Stimulated activated CD8-positive, alpha-beta memory T cell treated with anti-CD3 and anti-CD28 coated beads, Interleukin-15, amount 100 ng/mL, for 4 hours (primary cell): ENCODE results near the gene CACNA1I.

Source experiments
- DNase-seq, 2 donors: peaks; one replicate each; pipeline ENCODE4 v3.0.0-alpha.2; 2020; ENCODE audit warnings: low read depth in 2 of 2

The CACNA1I gene

DNA sequence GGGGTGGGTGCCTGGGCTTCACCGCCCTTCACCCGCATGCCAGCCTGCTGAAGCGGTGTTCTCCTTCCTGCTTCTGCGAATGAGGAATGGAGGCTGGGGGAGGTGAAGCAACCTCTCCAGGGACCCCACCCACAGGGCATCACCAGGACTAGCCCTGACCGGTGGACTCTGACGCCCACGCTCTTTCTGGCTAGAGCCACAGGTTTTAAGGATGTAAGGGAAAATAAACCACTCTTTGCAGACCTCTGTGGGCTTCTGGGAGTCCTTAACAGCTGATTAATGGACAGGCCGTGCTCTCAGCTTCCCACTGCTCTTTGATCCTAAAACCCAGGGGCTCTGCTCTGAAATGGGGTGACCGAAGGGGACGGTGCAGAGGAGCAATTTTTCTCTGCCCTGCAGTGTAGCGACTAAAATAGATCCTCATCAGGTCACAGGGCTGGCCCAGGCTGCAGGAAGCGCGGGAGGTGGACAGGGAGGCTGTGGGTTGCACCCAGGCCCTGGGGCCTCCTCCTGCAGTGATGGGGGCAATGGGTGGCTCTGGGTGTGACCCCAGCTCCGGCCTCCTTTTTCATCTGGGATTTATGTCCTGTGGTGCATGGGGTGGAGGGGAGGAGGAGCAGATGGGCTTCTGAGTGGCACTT is 127.4 kb downstream of the CACNA1I start:
- no peak for DNase-seq

DNA sequence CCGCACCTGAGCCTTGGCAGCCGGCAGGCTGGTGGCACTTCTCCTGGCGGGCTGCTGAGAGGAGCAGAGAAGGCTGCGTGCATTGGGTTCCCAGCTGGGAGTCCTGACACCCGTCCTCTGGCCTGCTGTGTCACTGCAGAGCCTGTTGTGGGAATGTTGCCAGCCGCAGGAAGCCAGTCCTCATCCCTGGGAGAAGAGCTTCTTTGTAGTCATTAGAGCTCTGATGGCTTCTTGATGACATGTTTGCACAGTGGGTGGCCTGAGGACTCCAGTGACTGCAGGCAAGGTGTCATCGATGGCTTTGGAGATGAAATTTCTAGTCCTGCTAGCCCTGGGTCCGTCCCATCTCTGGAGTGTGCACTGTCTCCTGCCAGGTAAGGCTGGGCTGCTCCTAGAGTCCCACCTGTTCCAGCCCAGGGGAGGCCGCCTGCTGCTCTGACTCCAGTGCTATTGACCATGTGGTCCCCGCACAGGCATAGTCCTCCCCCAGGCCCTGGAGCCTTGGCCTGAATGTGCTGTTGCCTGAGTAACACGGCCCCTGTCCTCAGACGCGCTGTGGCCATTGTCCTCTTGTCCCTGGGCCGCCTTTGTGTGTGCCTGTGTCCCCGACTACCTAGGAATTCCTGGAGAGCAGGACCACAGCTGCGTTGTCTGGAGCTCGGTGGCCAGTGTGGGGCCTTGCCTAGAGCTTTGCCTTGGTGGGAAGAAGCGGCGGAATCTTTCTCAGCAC is 129.2 kb downstream of the CACNA1I start:
- no peak for DNase-seq

DNA sequence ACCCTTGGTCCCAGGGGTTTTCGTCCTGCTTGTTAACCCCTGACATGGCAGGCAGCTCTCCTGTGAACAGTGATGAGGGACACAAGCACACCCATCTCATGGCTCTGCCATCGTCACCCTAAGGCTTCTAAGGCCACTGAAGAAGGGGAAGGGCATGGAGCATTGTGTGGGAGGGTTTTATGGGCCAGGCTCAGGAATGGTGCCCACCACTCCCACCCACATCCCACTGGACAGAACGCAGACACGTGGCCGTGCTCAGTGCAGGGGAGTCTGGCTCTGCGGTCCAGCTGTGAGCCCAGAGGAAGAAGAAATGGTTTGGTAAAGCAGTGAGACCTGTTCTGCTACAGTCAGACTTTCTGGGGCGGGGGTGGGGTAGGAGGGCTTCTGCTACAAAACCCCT is 130.0 kb downstream of the CACNA1I start:
- no peak for DNase-seq

DNA sequence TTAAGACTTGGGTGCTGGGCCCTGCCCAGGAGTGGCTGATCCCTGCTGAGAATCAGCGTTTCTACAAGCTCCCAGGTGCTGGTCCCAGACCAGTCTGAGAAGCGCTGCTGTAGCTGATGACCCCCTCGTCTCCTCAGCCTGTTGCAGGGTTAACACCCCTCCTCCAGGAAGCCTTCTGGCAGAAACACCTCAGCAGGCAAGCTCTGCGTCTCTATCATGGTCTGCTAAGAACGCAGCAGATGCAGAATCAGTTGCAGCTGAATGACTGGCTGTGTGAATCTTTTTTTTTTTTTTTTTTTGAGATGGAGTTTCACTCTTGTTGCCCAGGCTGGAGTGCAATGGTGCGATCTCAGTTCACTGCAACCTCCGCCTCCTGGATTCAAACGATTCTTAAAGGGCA is 132.5 kb downstream of the CACNA1I start:
- DNase-seq, result no peak

DNA sequence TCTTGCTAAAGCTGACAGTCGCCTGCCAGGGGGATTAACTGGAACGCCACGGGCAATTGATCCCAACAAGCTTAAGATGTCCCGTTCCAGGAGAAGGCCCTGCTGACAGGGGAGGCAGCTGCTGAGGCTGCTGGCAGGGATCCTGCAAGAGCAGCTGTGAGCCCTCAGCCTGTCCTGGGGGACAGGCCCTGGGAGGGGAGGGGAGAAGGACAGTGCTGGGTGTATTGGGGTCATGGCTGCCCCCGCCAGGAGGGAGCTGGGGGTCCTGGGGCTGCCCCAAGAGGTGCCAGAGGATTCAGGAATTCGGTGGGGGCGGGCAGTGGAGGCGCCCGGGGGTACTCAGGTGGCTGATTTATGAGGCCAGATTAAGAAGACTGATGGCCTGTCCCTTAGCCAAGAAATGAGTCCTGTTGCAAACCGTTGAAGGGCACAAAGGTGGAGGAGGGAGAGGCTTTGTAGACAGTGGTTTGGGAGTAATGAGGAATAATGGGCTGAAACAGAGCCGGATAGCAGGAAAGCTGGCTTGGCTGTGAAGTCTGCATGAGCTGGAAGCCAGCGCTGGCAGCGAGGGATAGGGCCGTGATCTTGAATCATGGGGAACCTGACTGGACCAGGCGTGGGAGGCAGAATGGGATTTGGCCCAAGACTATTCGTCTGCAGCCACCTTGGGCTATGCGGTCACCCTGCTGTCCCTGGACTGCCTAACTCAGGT is 133.5 kb downstream of the CACNA1I start:
- no peak for DNase-seq

DNA sequence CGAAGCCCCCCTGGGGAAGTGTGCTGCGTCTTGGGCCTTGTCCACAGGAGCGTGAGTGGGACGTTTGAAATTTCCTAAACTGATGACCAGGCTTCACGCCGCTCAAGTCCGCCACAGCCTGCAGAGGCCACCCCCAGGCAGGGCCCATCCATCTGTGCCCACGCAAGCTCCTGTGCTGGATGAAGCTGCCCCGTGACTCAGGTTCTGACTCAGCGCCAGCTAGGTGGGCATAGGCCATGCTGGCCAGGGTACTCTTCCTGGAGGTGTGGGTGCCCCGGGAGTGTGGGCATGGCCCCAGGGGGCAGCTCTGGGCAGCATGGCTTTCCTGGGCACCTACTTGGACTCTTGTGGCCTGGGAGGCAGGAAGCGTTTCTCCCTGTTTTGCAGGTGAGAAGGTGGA is 134.8 kb downstream of the CACNA1I start:
- DNase-seq, result no peak

DNA sequence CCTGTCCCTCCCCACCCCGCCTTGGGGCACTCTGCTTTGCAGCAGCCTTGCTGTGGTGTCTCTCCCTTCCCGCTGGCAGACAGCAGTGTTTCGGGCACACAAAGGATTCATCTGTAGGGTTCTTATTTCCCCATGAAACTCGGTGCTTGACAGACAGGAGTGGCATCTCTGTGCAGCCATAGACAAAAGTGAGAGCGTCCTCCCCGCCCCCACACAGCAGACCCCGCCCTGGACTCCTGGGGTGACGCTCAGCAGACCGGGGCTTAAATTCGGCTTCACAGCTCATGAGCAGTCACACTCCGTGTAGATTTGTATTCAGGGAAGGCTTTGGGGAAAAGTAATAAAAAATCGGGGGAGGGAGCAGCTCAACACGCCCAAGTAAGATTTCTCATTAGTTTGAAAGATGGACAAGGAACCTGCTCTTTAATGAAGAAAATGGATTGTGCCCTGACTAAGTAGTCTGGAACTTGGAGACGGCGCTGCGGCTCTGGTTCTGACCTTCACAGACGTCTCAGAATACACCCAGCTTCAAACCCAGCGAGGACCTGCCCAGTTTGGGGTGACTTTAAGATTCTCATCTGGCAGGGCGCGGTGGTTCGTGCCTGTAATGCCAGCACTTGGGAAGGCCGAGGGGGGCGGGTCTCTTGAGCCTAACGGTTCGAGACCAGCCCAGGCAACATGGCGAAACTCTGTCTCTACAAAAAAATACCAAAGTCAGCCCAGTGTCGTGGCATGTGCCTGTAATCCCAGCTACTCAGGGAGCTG is 136.0 kb downstream of the CACNA1I start:
- DNase-seq, result no peak

DNA sequence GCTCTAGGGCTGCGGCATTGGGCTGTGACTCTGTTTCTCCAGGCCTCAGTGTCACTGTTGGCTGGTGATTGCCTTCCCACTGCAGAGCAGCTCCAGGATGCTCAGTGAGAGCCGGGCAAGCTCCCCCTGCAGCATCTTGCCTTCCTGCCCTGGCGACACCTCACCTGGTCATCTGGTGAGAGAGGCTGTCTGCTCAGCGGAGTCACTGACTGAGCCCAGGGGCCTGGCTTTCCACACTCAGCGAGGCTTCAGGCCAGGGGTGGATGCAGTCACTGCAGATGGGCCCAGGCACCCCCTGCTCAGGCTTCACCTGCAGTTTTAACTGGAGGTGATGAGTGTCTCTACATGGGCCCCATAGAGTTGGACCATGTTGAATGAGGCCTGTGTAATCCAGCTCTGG is 136.8 kb downstream of the CACNA1I start:
- no peak for DNase-seq

DNA sequence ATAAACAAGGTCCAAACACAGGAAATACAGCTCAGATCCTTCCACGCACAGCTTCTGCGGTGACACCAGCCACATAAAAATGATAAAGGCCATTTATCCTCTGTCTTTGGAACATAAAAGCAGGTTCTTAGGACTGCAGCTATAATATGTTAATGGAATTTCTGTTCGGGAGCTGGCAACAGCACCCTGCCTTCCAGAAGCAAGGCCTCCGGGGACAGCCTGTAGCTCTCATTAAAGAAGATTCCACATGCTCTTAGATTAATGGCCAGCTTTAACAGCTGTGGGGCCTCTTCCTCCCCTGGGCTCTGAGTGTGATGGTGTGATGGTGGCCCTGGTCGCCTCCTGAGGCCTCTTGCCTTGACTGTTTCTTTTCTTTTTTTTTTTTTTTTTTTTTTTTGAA is 137.3 kb downstream of the CACNA1I start:
- no peak for DNase-seq

DNA sequence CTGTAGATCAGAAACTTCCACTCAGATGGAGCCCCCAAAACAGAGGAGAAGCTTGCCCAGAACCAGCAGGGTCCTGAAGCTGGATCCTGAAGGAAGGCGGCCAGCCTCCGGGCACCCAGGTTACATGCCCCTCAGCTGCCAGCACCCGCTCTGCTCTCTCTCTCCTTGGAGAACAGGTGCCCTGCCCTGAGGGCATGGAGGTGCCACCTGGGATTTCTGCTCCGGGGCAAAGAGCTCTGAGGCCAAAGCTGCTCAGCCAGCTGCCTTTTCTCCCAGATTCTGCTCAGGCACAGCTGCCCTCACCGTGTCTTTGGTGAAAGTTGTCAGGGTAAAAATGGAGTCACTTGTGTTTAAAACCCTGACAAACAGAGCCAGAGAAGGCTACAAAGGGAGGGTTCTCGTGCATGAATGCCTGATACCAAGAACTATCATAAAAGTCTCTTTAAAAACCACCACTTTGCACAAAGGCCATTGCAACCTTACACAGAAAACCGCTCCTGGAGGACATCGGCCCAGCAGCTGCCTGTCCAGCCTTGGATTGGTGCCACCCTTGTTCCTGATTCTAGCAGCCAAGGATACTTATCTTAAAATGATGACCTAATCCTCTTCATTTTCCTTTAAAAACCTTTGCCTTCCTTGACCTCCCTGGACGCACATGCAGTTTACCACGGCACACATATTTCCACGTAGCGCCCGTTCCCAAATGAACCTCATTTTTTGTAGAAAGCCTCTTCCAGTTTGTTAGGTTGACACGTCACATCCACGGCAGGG is 140.0 kb downstream of the CACNA1I start:
- no peak for DNase-seq

DNA sequence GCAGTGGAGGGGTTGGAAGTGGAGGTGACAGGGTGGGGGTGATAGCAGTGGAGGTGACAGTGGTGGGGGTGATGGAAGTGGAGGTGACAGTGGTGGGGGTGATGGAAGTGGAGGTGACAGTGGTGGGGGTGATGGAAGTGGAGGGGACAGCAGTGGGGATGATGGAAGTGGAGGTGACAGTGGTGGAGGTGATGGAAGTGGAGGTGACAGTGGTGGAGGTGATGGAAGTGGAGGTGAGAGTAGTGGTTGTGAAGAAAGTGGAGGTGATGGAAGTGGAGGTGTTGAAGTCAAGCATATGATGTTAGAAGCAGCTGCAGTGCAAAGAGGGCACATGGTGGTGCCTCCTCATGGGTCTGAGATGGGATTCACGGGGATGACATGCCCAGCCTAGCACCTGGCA is 141.5 kb downstream of the CACNA1I start:
- no peak for DNase-seq

DNA sequence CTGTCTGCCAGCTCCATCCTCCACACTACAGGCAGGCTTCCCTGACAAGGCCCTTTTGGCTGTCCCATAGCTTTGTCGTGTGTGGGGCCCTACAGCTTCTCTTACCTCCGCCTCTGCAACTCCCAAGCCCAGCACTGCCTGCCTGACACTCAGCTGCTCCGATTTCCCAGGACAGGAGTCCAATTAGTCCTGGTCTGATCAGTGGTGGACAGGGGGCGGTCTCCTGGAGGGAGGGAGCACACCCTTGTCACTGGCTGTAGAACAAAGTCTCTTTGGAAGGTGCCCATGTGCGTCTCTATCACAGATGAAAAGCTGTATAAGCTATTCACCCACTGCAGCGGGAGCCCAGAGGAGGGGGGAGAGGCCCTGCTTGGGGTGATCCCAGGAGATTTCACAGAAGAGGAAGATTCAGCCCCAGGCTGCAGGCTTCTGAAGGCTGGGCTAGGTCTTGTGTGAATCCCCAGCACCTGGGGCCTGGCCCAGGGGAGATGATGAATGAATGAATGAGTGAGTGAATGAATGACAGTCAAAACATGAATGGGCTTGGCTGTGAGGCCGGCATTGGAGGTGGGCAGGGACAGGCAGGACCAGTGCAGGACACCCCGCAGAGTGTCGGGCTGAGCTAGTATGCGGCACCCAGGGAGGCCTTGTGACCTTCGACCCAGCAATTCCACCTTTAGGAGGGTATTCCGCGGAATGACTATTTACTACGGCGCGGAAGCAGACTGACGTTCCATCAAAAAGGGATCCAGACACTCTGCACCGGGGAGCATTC is 142.4 kb downstream of the CACNA1I start:
- DNase-seq, result no peak

DNA sequence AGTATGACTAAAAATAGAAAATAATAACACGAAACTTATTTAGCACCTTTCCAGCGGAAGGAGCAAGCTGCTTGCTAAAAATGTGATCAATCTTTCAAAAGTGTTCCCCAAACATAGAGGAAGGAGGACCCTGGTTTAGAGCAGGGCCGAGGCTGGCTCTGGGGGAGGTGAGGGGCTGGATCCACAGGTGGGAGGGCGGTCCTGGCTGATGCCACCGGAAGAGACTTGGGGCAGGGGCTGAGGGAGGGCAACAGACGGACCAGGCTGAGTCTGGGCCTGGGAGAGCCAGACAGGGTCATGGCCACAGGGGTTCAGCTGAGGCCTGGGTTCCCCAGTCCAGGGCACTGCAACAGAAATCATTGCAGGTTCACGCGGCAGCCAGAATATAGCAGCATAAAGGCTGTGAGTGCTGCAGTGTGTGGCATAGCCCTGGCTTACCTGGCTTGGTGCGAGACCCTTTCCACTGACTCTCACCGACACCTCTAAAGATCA is 143.3 kb downstream of the CACNA1I start:
- DNase-seq, result no peak

DNA sequence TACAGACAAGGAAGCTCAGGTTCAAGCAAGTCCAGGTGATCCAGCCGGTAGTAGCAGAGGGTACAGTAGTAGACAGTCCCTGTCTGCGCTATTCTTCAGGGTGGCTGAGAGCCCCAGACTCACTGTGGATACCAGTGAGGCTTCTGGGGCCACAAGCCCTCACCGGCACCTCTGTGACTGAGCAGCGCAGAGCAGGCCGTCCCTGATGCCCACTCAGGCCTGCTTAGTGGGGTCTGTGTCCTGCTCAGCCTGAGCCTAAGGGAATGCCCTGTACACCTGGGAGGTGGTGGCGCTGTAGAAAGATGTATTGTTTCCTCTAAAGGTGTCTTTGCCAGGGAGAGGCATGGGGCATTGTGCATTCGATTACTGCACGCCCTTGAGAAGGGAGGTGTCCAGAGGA is 143.8 kb downstream of the CACNA1I start:
- no peak for DNase-seq

DNA sequence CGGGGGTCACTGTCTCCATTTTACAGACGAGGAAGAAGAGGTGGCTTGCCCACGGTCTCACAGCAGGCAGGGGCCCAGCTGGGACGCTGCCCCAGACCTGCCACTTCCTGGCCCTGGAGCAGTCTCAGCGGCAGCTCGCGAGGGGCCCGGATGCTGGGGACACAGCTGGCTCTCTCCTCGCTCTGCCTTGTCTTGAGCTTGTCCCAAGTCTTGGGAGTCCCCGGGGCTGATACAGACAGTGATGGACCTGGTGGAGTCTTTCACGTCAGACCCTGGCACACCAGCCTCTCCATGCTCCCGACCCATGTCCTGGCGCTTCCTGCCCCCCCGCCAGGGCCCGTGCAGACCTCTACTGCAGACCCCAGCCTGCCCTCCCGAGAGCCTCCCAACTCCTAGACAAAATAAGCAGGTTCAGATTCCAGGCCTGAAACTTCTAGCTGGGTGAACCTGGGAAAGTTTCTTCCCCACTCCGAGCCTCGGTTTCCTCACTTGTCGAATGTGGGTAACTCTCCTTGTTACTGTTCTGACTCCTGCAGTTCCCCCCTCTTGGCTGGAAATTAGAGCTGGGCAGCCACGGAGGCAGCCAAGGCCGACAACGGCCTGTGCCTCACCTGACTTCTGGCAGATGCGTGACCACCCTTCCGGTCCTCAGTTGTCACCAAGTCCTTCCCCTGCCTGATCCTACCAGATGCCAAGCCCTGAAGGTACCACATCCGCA is 145.4 kb downstream of the CACNA1I start:
- no peak for DNase-seq

DNA sequence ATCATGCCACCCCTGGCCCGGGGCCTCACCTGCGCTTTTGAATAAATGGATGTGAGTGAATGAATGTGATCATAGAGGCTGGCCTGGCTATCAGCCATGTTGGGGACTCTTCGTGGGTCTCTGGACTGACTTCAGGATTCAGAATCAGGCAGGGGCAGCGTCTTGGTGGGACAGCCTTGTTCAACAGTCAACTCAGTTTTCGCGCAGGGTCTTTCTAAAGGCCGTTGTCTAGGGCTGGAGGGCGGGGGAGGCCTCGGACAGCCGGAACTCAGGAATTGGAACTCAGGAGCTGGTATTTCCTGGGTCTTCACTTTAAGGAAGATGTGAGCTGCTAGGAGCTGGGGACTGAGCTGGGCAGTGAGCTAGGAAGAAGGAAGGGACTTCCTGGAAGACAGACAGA is 146.0 kb downstream of the CACNA1I start:
- no peak for DNase-seq

DNA sequence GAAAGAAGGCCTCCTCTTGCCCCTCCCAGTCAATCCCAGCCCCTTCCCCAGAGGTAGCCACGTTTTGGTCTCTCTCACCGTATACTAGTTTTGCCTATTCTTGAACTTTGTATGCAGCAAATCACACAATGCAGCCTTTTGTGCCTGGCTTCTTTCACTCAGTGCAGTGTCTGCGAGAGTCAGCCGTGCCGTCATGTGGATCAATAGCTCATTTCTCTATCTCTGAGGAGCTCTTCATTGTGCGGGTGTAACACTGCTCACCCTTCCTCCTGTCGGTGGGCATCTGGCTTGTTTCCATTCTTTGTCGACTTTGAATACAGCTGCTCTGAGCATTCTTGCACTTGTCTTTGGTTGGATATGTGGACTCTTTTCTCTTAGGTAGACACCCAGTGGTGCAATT is 146.5 kb downstream of the CACNA1I start:
- DNase-seq, result no peak

DNA sequence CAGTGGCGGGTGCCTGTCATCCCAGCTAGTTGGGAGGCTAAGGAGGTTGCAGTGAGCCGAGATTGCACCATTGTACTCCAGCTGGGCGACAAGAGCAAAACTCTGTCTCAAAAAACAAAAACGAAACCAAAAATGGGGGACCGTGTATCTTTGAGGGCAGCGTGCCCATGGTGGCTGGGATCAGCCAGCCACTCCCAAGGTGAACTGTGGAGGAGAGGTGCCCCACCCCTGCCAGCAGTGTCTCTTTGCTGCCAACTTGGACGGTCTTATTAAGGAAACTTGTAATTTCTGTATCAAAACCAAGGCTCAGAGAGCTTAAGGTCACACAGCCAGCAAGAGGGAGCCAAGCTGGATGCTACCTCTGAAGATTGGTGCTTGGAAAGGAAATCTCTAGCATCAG is 147.7 kb downstream of the CACNA1I start:
- no peak for DNase-seq

DNA sequence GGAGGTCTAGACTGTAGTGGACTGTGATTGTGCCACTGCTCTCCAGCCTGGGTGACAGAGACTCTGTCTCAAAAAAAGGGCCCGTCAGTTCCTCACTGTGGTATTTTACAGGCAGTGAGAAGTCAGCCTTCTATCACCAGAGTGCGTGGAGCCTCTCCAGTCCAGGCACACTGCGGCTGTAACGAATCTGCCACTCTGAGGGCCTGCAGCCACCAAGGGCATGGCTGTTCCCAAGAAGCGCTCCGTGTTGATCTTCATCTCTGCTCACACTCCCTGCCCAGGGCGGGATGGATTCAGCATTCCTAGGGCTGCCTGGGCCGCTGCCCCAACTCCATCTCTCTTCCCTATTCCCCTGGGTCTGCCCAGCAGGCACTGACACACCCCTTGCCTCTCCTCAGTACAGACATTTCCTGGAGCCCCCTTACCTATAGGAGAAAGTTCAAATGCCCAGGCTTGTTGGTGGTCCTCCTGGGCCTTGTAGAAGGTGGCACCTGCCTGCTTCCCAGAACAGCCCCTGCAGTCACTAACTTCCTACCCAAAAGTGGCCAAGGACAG is 148.4 kb downstream of the CACNA1I start:
- DNase-seq, result no peak
